ENCODE measurements around the gene MYLK. TPM values are rescaled to one million over a fixed set of nuclear protein-coding genes. Genes with fewer than 3 reads are reported as not detected.

The MYLK gene
- total and polyA plus RNA-seq, 9 of the 15 experiments (the other 6 are each of a cell fraction or from before 2014, with no cell fraction given), result 0.11 to 0.53 (median 0.18) TPM; not detected in 2

GRCh38 chr3:123641505-123641904, 242.6 kb downstream of the MYLK start:
- no TSS peak for BruUV-seq (replicated peaks)
- DNase-seq (ENCODE audit: extremely low read depth in 1 of 4, low spot score in 3 of 4), result no peak
- no peak for TF ChIP-seq ZC3H8 (IDR thresholded peaks at IDR 0.05)
- 13% methylated on average over 3 of the region's 4 CpGs for WGBS (ENCODE audit: insufficient coverage, low coverage, missing lambda C conversion rate)
- ChIA-PET CTCF (ENCODE audit: low intra/inter-chr PET ratio) (no interaction called here), POLR2A (interaction anchor here (0.7 kb wide), 2 partner anchors 15 to 1021 kb away, joined by 3 read pairs; no protein-coding TSS in a partner anchor)
- intact Hi-C loops (cut with micrococcal nuclease), result loop anchor here (10.0 kb wide), 1 partner anchor 323 kb away; the partner anchor contains the start of gene CCDC14
- no peaks in the 10 kb centered on the region for H3K79me2 ChIP-seq (ENCODE audit: control insufficient read depth, insufficient read depth, low read length)
- no peak overlapping the region for H2AFZ ChIP-seq (ENCODE audit: low read depth, low read length)
- H3K9me3 ChIP-seq (replicated peaks; ENCODE audit: control insufficient read depth, insufficient read depth, low read depth, low read length), result no peaks in the 10 kb centered on the region
- no peaks in the 10 kb centered on the region for H4K20me1 ChIP-seq (replicated peaks; ENCODE audit: control insufficient read depth, insufficient read depth, low read length)
- peaks cover 6 to 30% of the 10 kb centered on the region in 2 experiments; a peak in 4 of 5 replicates for H3K27me3 ChIP-seq (ENCODE audit: control insufficient read depth in 2 of 2, insufficient read depth in 2 of 2, low read length in 2 of 2)
- H3K4me3 ChIP-seq, result no peak overlapping the region
- no peaks in the 10 kb centered on the region for H3K9me1 ChIP-seq (ENCODE audit: control insufficient read depth, insufficient read depth, low read length)
- H3K4me1 ChIP-seq (replicated peaks in 1 of 2; ENCODE audit: control insufficient read depth in 2 of 2, insufficient read depth in 2 of 2, low read length in 2 of 2), result peaks cover 2 to 5% of the 10 kb centered on the region in 2 experiments; a peak in 4 of 5 replicates
- H3K36me3 ChIP-seq (ENCODE audit: control insufficient read depth, insufficient read depth, low read length), result no peaks in the 10 kb centered on the region
- H3K4me2 ChIP-seq (ENCODE audit: insufficient read depth, low read length), result no peak overlapping the region
- no peak for ATAC-seq
- FAIRE-seq, result no peak
- H3K27ac ChIP-seq (ENCODE audit: extremely low read depth, low read depth, low read length), result no peak overlapping the region
- in situ Hi-C loops (cut with MboI), result no loop called here
- H3K9ac ChIP-seq (ENCODE audit: insufficient read depth in 1 of 2, low read depth in 2 of 2, low read length in 2 of 2), result no peak overlapping the region

- Histone ChIP-seq H4K20me1 (replicated peaks; ENCODE audit: control insufficient read depth, insufficient read depth, low read length) (no peaks in the 10 kb centered on the region), H3K9me3 (replicated peaks; ENCODE audit: control insufficient read depth, insufficient read depth, low read depth, low read length) (no peaks in the 10 kb centered on the region), H3K79me2 (ENCODE audit: control insufficient read depth, insufficient read depth, low read length) (no peaks in the 10 kb centered on the region), H2AFZ (ENCODE audit: low read depth, low read length) (no peak overlapping the region), H3K27me3 (ENCODE audit: control insufficient read depth in 2 of 2, insufficient read depth in 2 of 2, low read length in 2 of 2) (peaks cover 6 to 30% of the 10 kb centered on the region in 2 experiments; a peak in 4 of 5 replicates), H3K4me1 (replicated peaks in 1 of 2; ENCODE audit: control insufficient read depth in 2 of 2, insufficient read depth in 2 of 2, low read length in 2 of 2) (peaks cover 8 to 11% of the 10 kb centered on the region in 2 experiments; a peak in 4 of 5 replicates), H3K36me3 (ENCODE audit: control insufficient read depth, insufficient read depth, low read length) (no peaks in the 10 kb centered on the region), H3K27ac (ENCODE audit: extremely low read depth, low read depth, low read length) (no peak overlapping the region), H3K4me2 (ENCODE audit: insufficient read depth, low read length) (no peak overlapping the region), H3K9ac (ENCODE audit: insufficient read depth in 1 of 2, low read depth in 2 of 2, low read length in 2 of 2) (no peak overlapping the region), H3K4me3 (no peak overlapping the region), H3K9me1 (ENCODE audit: control insufficient read depth, insufficient read depth, low read length) (no peaks in the 10 kb centered on the region)
- intact Hi-C loops (cut with micrococcal nuclease), result loop anchor here (10.0 kb wide), 1 partner anchor 324 kb away; the partner anchor contains the start of gene CCDC14
- BruUV-seq (replicated peaks), result no TSS peak
- FAIRE-seq (no peak), DNase-seq (ENCODE audit: extremely low read depth in 1 of 4, low spot score in 3 of 4) (no peak), ATAC-seq (no peak)
- TF ChIP-seq TAF1 (IDR thresholded peaks at IDR 0.05; ENCODE audit: control insufficient read depth, extremely low read depth, insufficient read depth, low read length, severe bottlenecking) (no peak), ZKSCAN3 (CRISPR knock-in tag; IDR thresholded peaks at IDR 0.05) (no peak)
- WGBS (ENCODE audit: insufficient coverage, low coverage, missing lambda C conversion rate), result 18% methylated on average over 4 of the region's 4 CpGs
- ChIA-PET CTCF (ENCODE audit: low intra/inter-chr PET ratio) (no interaction called here), POLR2A (no interaction called here)
- in situ Hi-C loops (cut with MboI), result no loop called here
These were observed 243.2 kb downstream of the MYLK start for GRCh38 chr3:123640740-123641462.

Measured in K562 (cell line).